NCI-H146 treated with DMSO at 0.1 percent for 48 hours (cell line): ENCODE data around the gene RAB7A.
"Not testable (repeated sequence)": the region's sequence is repeated elsewhere in the genome, so short reads cannot be mapped to it uniquely, and the experiment has no call there.

Experiments
- DNase-seq: peaks from one replicate; lab custom pipeline; 2025; ENCODE audit not compliant: unreplicated experiment; lab: John Stamatoyannopoulos, UW

The RAB7A gene

DNA sequence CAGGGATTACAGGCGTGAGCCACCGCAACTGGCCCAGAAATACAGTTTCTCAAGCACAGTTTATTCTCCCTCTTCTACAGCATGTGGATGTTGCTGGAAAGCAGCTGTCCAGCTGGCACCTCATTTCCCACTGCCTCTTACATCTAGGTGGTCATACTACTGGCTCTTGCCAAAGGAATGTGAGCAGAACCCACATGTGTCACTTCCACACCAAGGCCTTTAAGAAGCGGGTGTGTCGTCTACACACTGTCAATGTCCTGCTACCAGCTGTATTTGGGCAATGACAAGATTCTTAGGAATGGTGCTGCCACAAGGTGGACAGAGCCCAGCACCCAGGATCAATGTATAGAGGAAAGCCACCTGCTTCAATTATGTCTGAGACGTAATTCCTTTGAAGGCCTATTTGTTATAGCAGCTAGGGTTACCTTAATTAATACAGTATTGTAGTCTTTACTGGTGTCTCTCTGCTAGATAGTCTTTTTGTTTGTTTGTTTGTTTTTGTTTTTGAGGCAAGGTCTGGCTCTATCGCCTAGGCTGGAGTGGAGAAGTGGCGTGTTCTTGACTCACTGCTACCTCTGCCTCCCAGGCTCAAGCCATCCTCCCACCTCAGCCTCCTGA is 15.1 kb upstream of the RAB7A start:
- no peak for DNase-seq

DNA sequence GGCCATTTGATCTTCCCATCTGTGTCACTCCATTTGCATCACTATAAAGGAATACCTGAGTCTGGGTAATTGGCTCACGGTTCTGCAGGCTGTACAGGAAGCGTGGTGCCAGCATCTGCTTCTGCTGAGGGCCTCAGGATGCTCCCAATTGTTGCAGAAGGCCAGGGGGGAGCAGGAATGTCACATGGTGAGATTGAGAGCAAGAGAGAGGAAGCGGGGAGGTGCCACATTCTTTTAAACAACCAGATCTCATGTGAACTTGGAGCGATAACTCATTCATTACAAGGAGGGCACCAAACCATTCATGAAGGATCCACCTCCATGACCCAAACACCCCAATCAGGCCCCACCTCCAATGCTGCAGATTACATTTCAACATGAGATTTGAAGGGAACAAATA is 13.1 kb upstream of the RAB7A start:
- DNase-seq = no peak

DNA sequence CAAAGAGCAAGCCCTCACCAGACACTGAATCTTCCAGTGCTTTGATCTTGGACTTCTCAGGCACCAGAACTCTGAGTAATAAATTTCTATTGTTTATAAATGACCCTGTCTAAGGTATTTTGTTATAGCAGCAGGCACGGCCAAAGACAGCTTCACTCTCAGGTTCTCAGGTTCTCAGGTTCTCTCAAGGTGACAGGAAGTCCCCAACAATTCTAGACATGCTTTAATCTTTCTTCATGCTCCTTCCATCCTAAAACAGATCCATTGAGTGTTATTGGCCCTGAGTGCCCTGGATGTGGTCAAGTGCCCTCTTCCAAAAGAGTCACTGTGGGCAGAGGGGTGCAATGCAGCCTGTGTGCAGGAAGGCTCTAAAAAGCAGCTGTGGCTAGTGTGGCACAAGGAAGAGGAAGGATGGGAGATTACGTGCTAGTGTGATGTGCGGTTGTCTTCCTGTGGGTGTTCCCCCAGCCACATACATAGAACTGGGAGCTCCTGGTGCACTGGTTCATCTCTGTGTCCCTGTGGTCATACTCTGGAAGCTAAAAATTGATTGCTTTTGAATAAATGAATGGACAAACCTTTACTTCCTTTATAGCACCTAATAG is 11.0 kb upstream of the RAB7A start:
- DNase-seq = no peak

DNA sequence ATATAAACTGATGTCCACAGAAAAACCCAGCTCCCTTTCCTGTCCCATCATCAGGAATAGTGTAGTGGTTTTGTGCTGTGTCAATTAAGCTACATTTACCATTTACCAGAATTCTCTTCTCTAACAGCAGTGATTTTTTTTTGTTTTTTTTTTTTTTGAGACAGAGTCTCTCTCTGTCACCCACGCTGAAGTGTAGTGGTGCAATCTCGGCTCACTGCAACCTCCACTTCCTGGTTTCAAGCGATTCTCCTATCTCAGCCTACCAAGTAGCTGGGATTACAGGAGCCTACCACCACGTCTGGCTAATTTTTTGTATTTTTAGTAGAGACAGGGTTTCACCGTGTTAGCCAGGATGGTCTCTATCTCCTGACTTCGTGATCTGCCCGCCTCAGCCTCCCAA is 7.1 kb upstream of the RAB7A start:
- not testable (repeated sequence) for DNase-seq

DNA sequence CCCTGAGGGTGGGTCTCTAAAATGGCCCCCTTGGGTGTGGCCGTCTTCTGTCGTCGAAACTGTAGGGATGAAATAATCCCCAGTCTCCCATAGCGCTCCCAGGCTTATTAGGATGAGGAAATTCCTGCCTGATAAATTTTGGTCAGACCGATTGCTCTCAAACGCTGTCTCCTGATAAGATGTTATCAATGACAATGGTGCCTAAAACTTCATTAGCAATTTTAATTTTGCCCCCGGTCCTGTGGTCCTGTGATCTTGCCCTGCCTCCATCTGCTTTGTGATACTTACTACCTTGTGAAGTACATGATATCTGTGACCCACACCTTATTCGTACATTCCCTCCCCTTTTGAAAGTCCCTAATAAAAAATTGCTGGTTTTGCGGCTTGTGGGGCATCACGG is 5.1 kb upstream of the RAB7A start:
- no peak for DNase-seq

DNA sequence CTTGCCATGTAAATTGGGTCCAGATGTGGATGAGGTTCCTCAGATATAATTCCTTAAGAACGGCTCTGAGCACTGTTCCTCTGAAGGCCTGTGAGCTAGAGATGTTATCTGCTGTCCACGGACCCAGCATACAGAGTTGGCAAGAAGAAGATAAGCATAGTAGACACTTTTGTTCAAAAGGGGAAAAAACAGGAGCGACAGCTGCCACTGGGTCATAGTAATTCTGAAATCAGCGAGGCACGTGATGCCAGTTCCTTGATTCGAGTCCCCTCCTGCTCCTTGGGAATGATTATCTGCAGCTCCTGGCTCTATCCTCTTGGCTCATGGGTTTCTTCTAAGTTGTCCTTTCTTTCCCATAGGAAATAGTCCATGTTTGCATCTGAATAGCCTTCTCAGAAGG is 2.5 kb upstream of the RAB7A start:
- no peak for DNase-seq

DNA sequence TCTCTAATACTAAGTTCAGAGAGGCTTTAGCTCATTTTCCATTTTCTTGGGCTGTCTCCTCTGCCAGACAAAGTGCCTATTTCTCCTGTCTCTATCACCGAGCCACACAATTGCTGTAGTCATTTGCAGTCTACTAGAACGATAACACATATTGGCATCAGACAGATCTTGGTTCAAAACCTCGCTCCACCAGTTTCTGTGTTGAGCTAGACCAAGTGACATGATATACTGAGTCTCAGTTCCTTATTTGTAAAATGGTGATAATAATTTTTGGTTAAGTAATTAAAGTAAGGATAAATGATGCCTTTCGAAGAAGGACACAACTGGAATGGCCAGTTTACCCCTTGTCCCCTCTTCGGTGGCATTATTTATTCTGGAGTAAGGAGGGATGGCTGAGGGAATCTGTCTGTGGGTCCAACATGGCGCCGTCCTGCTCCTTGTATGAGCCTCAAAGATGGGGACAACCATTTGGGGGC is 398 bp upstream of the RAB7A start:
- DNase-seq = no peak

DNA sequence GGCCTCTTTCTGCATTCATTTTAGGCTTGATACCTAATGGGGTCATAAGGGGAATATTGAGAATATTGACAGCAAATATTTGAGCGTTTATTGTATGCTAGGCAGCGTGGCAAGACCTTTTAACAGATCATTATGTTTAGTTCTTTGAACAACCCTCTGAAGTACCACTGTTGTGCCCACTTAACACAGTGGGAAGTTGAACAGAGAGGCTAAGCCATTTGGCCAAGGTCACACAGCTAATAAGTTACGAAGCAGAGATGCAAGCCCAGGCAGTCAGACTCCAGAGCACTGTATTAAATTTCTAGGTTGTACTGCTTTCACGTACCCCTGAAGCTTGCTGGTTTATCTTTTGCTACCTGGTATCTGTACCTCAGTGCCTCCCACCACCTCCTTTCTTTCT is 1.1 kb downstream of the RAB7A start:
- no peak for DNase-seq

DNA sequence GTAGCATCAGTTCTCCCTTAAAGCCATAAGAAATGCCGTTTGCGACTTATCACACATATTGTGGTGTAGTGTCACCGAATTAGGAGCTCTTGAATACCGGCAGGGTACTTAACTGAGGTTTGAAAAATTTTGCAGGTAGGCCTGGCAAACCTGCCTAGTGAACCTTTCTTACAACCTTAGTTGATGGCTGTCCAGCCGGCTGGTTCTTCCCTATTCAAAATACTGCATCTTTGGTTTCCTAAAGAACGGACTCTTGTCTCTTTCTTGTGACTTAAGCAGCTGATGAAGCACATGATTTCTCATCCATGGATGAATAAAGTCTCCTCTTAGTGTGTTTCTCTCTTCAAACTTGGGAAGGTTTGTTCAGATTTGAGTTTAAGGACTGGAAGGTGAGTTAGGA is 1.5 kb downstream of the RAB7A start:
- DNase-seq = no peak

DNA sequence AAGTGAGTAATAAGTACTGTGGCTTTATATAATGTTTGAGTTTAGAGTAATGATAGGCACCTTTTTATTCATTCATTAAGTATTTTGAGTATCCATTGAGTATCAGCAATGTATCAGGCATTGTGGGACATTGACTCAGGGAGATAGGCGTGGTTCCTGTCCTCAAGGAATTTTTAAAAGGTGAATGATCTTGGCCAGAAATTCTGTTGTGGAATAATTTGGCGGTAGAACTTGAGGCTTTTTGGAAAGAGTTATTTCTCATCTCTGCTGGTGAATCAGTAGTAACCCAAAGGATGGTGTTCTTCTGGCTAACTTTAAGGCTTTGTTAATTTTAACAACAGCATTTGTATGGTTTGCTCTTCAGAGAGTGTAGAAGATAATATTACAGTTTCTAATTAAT is 2.0 kb downstream of the RAB7A start:
- DNase-seq = no peak

DNA sequence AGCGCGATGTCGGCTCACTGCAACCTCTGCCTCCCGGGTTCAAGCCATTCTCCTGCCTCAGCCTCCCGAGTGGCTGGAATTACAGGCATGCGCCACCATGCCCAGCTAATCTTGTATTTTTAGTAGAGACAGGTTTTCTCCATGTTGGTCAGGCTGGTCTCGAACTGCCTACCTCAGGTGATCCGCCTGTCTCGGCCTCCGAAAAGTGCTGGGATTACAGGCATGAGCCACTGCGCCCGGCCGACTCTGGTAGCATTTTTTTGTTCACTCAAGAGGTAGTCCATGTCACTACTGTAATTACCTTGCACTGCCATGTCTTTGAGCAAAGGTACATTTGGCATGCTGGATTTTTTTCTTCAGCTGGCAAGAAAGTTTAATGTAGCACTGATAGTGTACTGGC is 2.5 kb downstream of the RAB7A start:
- not testable (repeated sequence) for DNase-seq

DNA sequence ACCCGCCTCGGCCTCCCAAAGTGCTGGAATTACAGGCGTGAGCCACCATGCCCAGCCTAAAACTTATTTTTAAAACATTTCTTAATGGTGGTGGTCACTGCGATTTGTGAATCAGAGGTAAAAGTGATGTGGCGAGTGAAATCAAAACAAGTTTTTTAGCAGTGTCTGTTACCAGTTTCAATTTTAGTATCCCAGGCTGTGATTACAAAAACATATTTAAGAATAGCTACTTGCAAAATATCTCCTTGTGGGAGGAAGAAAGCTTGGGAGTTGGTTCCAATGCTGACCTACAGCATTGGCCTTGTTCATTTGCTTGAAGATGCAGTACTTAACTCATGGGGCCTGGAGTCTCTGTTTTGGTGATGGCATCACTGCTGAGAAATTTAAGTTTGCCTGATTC is 4.5 kb downstream of the RAB7A start:
- no peak for DNase-seq

DNA sequence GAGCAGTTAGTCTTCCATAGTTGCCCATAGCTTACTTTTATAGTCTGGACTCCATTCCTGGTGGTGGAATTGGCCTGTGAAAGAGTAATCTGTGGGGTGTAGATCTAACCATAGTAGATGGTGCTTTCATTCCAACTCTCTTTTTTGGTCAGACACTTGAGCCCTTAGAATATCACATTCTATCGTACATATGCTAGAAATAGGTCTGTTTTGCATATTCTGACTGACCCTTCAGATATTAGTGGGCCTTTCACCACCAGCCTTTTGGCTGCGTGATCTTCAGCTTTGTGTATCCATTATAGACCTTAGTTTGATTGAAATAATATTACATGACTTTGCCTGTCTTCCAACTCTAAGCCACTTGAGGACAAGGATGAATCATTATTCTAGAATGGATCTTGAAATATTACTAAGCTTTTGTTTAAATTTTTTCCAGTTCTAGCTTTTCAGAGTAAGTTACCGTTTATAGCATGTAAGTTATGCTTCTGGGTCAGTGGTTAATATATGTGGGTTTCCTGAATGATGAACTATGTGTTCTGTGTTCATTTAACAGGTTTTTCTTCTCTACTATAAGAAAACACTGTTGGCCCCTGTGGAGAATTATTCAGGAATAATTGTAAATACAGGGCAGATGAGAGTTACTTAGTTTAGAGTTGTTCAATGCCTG is 8.7 kb downstream of the RAB7A start:
- DNase-seq = no peak

DNA sequence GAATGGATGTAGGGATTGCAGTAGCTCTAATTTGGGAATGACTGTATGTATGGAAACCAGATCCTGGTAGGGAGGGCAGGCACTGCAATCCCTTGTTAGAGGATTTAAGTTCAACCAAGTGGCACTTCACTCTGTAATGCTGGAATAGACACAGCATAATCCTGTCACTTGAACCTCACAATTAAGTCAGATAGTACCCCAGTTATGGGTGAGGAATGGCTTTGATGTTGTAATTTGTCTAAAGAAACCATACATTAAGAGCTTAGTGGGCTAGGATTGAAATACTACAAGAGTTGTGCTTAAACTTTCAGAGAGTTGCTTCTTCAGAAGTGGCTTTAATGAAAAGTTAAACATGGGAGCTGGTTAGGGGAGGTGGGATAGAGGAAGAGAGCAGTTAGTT is 9.3 kb downstream of the RAB7A start:
- DNase-seq = no peak

DNA sequence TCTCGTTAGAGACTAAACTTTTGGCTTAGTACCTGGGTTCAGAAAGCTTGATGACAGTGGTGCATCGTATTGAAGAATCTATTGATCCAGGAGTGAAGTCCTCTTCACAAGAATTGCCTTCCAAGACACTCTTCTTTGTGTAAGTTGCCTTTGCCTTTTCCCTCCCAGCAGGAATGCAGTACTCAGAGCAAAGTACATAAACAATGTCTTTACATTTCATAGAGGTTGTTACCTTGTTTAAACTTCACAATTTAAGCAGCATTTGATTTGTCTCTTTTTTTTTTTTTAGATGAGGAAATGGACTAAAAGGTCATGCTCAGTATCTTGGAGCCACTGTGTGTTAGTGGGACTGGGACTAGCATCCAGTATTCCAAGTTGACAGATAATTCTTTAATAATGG is 9.9 kb downstream of the RAB7A start:
- DNase-seq = no peak

DNA sequence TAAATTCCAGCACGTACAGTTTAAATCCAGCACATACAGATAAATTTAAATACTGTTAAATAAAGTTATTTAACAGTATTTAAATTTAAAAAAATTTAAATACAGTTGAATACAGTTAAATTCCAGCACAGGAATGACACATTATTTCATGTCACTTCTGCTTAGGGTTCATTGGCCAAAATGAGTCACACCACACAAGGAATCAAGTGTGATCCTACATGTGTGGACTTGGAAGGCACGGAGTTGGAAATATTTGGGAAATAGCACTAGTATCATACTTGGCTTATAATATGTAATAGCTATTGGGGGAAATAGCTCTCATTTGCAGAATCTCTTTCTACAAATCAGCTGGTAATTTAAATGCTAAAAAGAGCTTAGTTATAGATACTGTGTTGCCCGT is 10.6 kb downstream of the RAB7A start:
- no peak for DNase-seq

DNA sequence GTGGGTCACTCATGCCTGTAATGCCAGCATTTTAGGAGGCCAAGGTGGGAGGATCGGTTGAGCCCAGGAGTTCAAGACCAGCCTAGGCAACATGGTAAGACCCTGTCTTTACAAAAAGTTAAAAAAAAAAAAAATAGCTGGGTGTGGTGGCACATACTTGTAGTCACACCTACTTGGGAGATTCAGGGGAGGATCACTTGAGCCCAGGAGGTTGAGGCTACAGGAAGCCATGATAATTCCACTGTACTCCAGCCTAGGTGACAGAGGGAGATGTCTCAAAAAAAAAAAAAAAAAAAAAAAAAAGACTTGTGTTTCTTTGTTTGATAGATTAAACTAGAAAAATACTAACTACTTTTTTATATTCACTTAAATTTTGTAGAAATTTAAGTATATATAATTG is 14.6 kb downstream of the RAB7A start:
- DNase-seq = no peak

DNA sequence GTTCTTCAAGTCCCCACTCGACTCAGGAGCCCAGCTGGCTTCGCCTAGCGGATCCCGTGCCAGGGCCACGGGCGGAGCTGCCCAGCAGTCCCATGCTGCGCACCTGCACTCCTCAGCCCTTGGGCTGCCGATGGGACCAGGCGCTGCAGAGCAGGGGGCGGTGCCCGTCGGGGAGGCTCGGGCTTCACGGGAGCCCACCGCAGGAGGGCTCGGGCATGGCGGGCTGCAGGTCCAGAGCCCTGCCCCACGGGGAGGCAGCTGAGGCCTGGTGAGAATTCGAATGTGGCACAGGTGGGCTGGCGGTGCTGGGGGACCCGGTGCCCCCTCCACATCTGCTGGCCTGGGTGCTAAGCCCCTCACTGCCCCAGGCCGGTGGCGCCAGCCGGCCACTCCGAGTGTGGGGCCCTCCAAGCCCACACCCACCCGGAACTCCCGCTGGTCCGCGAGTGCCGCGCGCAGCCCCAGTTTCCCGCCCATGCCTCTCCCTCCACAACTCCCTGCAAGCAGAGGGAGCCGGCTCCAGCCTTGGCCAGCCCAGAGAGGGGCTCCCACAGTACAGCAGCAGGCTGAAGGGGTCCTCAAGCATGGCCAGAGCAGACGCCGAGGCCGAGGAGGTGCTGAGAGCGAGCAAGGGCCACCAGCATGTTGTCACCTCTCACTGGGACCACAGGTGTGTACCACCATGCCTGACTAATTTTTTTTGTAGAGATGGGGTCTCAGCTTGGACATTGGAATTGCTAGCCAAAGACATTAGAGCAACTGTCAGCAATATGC is 17.0 kb downstream of the RAB7A start:
- no peak for DNase-seq

DNA sequence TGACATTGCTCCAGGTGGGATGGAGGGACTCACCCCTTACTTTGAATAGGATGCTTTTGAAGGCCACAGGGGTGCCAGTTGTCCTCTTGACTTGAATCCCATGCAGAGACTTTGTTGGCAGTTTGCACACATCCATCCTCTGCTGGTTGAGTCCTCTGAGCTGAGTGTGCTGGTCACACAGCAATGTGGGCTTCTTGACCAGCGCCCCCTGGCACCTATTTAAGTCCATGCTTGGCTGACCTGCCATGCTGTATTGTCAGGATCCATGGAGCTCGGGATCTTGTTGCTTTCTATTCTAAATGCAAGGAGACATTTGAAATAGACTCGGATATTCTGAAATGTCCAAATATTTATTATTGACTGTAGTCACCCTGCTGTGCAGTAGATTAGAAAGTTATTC is 19.8 kb downstream of the RAB7A start:
- DNase-seq = no peak

DNA sequence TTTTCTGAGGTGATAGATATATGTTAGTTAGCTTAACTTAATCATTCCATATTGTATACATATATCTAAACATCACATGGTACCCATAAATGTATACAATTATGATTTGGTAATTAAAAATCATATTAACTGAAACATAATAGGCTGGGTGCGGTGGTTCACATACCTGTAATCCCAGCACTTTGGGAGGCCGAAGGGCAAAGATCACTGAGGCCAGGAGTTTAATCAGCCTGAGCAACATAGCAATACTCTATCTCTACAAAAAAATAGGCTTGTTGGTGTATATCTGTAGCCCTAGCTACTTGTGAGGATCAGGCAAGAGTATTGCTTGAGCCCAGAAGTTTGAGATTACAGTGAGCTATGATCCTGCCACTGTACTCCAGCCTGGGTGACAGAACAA is 20.9 kb downstream of the RAB7A start:
- no peak for DNase-seq

DNA sequence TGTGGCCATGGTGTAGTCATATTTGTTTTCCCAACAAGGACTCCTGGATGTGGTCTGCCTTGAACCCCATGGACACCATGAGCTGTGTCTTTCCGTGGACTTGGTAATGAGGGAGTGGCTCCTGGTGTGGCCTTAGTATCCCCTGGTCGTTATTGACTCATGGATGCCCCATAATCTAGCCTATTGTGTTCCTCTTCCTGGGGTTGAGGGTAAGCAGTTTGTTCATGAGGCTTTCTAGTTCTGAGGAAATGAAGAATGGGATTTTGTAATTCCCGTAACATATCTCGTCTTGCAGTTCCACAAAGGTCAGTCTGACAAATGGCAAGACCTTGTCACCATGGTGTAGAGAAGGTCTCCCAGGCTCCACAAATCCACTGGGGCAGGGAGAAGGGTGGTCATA is 22.6 kb downstream of the RAB7A start:
- DNase-seq = no peak

DNA sequence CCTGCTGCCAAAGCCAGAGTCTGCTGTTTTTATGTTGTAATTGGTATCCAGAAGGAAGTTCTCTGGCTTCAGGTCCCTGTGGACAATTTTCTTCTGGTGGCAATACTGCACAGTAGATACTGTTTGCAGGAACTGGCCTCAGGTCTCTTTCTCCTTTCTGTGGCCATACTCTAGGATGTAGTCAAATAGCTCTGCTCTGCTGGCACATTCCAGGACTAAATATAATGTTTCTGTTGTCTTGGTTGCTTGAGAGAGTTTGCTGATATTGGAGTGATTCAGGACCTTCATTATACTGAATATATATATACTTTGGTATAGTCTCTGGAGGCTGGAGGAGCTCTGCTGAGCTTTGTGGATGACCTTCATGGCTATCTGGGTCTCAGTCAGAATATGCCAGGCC is 23.1 kb downstream of the RAB7A start:
- DNase-seq = no peak
